HL-60 (cell line): ENCODE measurements around the gene STRIT1.
"Not testable (repeated sequence)": the region's sequence is repeated elsewhere in the genome, so short reads cannot be mapped to it uniquely, and the experiment has no call there.

ENCODE experiments used
- DNase-seq, 2 experiments: peaks; one replicate each; pipeline ENCODE4 v3.0.0-alpha.2; 2010 to 2020; ENCODE audit warnings: low read depth in 1 of 2, low spot score in 1 of 2
- H3K27ac ChIP-seq: fragments of 250-450 bp; sonication (Bioruptor Pico); replicated peaks from 2 replicates; pipeline ENCODE4 v1.5.1; 2020; ENCODE audit warnings: mild to moderate bottlenecking, moderate library complexity
- H3K27me3 ChIP-seq: fragments of 250-450 bp; sonication (Bioruptor Pico); 2 replicates; pipeline ENCODE4 v1.5.1; 2021; ENCODE audit warnings: mild to moderate bottlenecking, moderate library complexity; ENCODE audit not compliant: insufficient read depth, poor library complexity, severe bottlenecking
- H3K4me3 ChIP-seq: replicated peaks from 2 replicates; pipeline ENCODE4 v1.5.1; 2011; ENCODE audit warnings: mild to moderate bottlenecking, control low read depth, low read length; ENCODE audit not compliant: insufficient read depth
- GABPA ChIP-seq: IDR thresholded peaks from 2 replicates; pipeline ENCODE4 v1.6.1; 2012; ENCODE audit warnings: low read depth
- POLR2AphosphoS5 ChIP-seq: IDR thresholded peaks from 2 replicates; pipeline ENCODE4 v1.6.1; 2012; ENCODE audit warnings: low read depth
- REST ChIP-seq: IDR thresholded peaks from 2 replicates; pipeline ENCODE4 v1.6.1; 2012; ENCODE audit warnings: low read depth; ENCODE audit not compliant: insufficient replicate concordance
- SPI1 ChIP-seq: IDR thresholded peaks from 2 replicates; pipeline ENCODE4 v1.6.1; 2012; ENCODE audit warnings: low read depth, mild to moderate bottlenecking, borderline replicate concordance
- TF ChIP-seq, protein P1 (sequence below): IDR thresholded peaks from one replicate; pipeline ENCODE4 v1.5.1; 2011; ENCODE audit warnings: low read length, control low read depth, inconsistent platforms; ENCODE audit not compliant: insufficient read depth

Gene STRIT1

DNA sequence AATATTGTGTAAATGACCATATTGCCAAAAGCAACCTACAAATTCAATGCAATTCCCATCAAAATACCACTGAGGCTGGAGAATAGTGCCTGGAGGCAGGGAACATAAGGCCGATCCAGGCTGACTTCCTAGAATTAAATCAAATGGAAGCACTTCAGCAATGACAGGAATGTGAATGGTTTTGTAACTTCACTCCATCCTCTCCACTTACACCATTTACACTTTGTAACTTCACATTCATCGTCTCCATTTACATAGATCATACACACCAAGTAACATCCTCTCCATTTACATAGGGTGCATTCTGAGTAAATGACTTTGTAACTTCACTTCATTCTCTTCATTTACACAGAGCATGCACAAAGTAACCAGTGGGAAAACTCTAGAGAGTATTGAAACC lies 11.6 kb downstream of the STRIT1 start:
- no peak for DNase-seq
- H3K4me3 ChIP-seq, result no peak overlapping the region
- no peak overlapping the region for H3K27ac ChIP-seq

DNA sequence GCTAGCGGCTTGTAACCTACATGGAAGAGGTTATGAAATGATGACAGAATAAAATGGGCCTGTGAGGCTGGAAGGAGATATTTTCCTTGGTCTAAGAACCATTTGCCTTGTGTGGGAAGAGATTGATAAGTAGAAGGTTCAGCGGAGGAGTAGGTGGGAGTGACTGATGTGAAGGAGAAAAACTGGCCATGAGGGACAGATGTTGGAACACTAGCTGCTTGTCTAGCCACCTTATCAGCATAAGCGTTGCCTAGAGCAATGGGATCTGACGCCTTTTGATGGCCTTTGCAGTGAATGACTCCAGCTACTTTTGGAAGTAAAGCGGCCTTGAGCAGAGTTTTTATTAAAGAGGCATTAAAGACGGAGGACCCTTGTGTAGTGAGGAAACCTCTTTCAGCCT lies 17.4 kb downstream of the STRIT1 start:
- not testable (repeated sequence) for H3K27ac ChIP-seq, DNase-seq, H3K27me3 ChIP-seq, H3K4me3 ChIP-seq

More for the DNA sequence above, 11.6 kb downstream of the STRIT1 start:
- TF ChIP-seq REST, result no peak
- H3K27me3 ChIP-seq, result no peaks in the 10 kb centered on the region

GRCh38 chr3:155275159-155275754 lies 18.2 kb downstream of the STRIT1 start:
- not testable (repeated sequence) for H3K27me3 ChIP-seq, DNase-seq, H3K4me3 ChIP-seq, H3K27ac ChIP-seq

GRCh38 chr3:155274435-155274834 lies 19.0 kb downstream of the STRIT1 start:
- DNase-seq, H3K27ac ChIP-seq, H3K4me3 ChIP-seq, H3K27me3 ChIP-seq: not testable (repeated sequence)

DNA sequence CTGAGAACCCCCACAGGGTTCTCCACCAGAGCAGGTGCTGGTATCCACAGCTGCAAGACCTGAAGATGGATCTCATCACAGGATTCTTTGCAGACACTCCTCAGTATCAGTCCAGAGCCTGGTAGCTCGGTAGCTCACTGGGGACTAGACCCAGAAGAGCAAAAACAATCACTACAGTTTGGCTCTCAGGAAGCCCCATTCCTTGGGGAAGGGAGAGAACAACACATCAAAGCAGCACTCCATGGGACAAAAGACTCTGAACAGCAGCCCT lies 22.2 kb downstream of the STRIT1 start:
- no peak for DNase-seq
- no peaks in the 10 kb centered on the region for H3K27me3 ChIP-seq
- TF ChIP-seq POLR2AphosphoS5 (no peak), GABPA (no peak), REST (no peak), SPI1 (no peak)
- TF ChIP-seq, protein P1, sequence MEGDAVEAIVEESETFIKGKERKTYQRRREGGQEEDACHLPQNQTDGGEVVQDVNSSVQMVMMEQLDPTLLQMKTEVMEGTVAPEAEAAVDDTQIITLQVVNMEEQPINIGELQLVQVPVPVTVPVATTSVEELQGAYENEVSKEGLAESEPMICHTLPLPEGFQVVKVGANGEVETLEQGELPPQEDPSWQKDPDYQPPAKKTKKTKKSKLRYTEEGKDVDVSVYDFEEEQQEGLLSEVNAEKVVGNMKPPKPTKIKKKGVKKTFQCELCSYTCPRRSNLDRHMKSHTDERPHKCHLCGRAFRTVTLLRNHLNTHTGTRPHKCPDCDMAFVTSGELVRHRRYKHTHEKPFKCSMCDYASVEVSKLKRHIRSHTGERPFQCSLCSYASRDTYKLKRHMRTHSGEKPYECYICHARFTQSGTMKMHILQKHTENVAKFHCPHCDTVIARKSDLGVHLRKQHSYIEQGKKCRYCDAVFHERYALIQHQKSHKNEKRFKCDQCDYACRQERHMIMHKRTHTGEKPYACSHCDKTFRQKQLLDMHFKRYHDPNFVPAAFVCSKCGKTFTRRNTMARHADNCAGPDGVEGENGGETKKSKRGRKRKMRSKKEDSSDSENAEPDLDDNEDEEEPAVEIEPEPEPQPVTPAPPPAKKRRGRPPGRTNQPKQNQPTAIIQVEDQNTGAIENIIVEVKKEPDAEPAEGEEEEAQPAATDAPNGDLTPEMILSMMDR, result no peak
- H3K27ac ChIP-seq, result no peak overlapping the region
- no peak overlapping the region for H3K4me3 ChIP-seq

GRCh38 chr3:155270485-155271342 lies 22.8 kb downstream of the STRIT1 start:
- TF ChIP-seq SPI1 (no peak), GABPA (no peak), POLR2AphosphoS5 (no peak), REST (no peak)
- TF ChIP-seq, protein P1, result no peak
- DNase-seq, result no peak
- Histone ChIP-seq H3K27ac (no peak overlapping the region), H3K4me3 (no peak overlapping the region), H3K27me3 (no peaks in the 10 kb centered on the region)
